Astrocyte of the spinal cord (primary cell): ENCODE measurements around the gene IPMK.

Experiments
- DNase-seq: peaks from one replicate; pipeline ENCODE4 v3.0.0; 2011; ENCODE audit warnings: low read depth, low spot score
- H3K4me3 ChIP-seq: 2 replicates; pipeline ENCODE4 v1.5.1; 2011; ENCODE audit warnings: low read depth, mild to moderate bottlenecking, low read length, moderate library complexity
- in situ Hi-C: cut with HindIII; loops from 2 replicates; pipeline ENCODE4 v1.10.0; 2017; ENCODE audit warnings: low sequenced_read_pairs
- TF ChIP-seq, protein P1 (sequence below): IDR thresholded peaks from 2 replicates; pipeline ENCODE4 v1.5.1; 2012; ENCODE audit warnings: low read depth, mild to moderate bottlenecking, low read length, inconsistent platforms

The IPMK gene

DNA sequence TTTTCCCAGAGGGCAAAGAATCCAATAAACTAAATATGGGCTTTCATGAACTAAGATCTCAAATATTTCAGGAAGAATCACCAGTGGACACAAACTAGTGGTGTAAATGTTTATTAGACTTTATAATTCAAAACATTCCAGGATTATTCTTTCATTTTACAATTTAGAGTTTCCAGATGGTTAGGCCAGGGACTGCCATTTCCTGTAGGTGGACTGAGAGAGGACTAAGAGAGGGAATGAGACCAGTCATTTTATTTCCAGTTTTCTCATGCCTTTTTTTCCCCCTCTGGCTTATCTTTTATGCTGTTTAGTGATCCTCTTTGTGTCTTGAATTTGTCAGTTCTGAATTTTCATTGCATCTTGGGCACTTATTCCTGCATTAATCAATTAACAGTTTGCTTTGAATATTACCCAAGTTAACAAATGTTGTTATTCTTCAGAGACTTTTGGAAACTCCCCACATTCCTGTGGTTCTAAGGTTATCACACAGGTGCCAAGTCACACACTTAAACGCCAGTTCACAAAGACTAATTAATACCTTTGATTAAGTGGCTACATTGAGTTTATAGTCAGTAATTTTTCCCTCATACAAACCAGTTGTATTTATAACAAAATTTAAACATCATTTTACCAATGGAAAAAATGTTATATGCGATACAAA is 13.5 kb upstream of the IPMK start:
- in situ Hi-C loops, result no loop called here
- DNase-seq, result no peak
- no peak overlapping the region for H3K4me3 ChIP-seq
- TF ChIP-seq, protein P1, sequence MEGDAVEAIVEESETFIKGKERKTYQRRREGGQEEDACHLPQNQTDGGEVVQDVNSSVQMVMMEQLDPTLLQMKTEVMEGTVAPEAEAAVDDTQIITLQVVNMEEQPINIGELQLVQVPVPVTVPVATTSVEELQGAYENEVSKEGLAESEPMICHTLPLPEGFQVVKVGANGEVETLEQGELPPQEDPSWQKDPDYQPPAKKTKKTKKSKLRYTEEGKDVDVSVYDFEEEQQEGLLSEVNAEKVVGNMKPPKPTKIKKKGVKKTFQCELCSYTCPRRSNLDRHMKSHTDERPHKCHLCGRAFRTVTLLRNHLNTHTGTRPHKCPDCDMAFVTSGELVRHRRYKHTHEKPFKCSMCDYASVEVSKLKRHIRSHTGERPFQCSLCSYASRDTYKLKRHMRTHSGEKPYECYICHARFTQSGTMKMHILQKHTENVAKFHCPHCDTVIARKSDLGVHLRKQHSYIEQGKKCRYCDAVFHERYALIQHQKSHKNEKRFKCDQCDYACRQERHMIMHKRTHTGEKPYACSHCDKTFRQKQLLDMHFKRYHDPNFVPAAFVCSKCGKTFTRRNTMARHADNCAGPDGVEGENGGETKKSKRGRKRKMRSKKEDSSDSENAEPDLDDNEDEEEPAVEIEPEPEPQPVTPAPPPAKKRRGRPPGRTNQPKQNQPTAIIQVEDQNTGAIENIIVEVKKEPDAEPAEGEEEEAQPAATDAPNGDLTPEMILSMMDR, result no peak

DNA sequence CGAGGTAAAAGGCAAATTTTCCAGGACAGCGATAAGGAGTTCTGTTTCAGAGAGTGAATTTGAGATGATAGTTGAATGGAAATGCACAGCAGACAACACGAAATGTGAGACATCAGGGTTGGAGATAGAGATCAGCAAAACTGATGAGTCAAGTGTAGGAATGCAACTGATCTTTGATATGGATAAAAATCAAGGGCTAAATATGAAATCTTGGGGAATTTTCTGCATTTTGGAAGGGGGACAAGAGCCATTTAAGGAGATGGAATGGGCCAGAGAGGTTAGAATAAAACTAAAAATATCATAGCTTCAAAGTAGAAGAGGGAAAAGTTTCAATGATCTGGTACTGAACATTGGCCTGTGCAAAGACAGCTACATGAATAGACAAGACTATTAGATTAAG is 12.8 kb upstream of the IPMK start:
- in situ Hi-C loops, result no loop called here
- TF ChIP-seq, protein P1, result no peak
- no peak overlapping the region for H3K4me3 ChIP-seq
- DNase-seq, result no peak

DNA sequence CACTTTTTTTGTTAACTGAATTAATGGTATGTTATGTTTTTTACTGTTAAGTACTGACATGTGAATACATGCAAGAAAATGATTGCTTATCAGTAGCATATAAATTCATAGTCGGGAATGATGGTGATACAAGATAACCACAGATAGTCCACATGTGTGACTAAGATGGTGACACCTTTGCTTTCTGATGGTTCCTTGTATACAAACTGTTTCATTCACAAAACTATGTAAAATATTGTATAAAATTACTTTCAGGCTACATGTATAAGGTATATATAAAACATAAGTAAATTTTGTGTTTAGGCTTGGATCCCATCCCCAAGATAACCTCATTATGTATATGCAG is 11.2 kb upstream of the IPMK start:
- no peak overlapping the region for H3K4me3 ChIP-seq
- in situ Hi-C loops, result no loop called here
- no peak for DNase-seq
- TF ChIP-seq, protein P1, result no peak

DNA sequence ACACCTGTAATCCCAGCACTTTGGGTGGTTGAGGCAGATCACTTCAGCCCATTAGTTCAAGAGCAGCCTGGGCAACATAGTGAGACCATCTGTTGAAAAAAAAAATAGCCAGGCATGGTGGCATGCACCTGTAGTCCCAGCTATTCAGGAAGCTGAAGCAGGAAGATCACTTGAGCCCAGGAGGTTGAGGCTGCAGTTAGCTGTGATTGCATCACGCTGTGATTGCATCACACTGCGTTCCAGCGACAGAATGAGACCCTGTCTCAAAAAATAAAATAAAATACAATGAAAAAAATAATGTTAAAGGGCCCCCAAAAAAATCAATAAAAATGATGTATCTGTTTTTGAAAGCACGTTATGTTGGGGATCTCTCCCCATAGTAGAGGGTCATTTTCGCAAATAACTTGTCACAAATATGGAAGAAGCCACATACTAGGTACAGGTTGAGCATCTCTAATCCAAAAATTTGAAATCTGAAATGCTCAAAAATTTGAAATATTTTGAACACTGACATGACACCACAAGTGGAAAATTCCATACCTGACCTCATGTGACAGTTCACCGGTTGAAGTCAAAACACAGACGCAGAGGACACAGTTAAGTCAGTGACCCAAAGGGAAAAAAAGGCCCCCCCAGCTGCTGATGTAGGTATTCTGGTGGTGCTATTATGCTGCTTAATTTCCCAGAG is 10.7 kb upstream of the IPMK start:
- in situ Hi-C loops, result no loop called here
- no peak for DNase-seq
- TF ChIP-seq, protein P1, result no peak
- H3K4me3 ChIP-seq, result no peak overlapping the region

DNA sequence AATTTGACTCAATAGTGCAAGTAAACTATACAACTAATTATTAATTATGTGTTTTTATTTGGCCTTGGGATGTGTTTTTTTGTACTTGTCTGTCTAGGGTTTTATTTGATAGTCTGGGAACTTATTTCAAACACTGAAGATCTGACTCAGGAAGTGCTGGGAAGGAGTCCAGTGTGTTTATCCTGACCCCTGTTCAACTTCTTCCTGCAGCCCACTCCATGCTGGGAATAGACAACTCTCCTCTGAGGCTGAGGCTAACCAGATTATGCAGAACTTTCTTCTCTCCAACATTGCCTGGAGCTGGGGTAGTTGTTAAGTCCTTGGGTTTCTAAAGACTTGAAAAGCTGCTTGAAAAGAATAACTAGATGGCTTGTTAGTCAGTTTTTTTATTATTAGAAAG is 8.2 kb upstream of the IPMK start:
- no peak overlapping the region for H3K4me3 ChIP-seq
- TF ChIP-seq, protein P1, result no peak
- in situ Hi-C loops, result no loop called here
- peak; percentile 77 for DNase-seq

DNA sequence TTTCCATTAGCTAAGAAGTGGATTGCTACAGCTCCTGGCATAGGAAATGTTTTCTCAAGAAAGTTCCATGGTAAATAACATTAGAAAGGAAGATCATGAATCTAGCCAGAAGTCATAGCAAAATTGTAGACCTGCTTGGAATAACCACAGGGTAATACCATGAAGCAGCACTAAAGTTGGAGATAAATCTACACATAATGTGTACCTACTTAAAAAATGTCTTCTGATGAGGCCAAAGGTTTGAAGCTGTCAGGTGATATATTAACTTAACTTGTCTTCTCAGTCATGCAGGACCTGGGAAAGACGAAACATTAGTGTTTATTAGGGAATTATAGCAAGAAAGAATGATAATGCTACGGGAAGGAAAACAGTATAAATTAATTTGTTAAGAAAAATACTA is 7.6 kb upstream of the IPMK start:
- no peak for DNase-seq
- no peak overlapping the region for H3K4me3 ChIP-seq
- TF ChIP-seq, protein P1, result no peak
- in situ Hi-C loops, result no loop called here
